Endometrial microvascular endothelial cells (primary cell): Measurements from ENCODE around the gene VSTM2B. TPM values are rescaled to one million over a fixed set of nuclear protein-coding genes. Genes with fewer than 3 reads are reported as not detected.

ENCODE experiments used
- in situ Hi-C: cut with HindIII; loops from 2 replicates; pipeline ENCODE4 v1.10.0; 2017; ENCODE audit warnings: low sequenced_read_pairs, low pct_unique_long_range_greater_than_20kb; ENCODE audit errors: inconsistent ontology term
- total RNA-seq: library from RNA; depleted of rRNA; stranded (reverse); fragments of >200 nt; gene quantifications from one replicate; pipeline ENCODE4 v1.2.3, GENCODE V29; 2015; ENCODE audit errors: inconsistent ontology term

VSTM2B gene
- total RNA-seq, 1 donor from 2014 or later, result not detected

- in situ Hi-C loops, result loop anchor here (10.0 kb wide), 1 partner anchor 109 kb away; the partner anchor contains the start of gene C19orf12
These were observed 80.0 kb downstream of the VSTM2B start, which contains the start of gene POP4 for GRCh38 chr19:29605653-29606419. Gene POP4 (plus strand): TSS chr19:29606283. CDS start chr19:29606319, 36 bp downstream.

GRCh38 chr19:29606420-29606747 lies 80.6 kb downstream of the VSTM2B start:
- in situ Hi-C loops, result loop anchor here (10.0 kb wide), 1 partner anchor 108 kb away; the partner anchor contains the start of gene C19orf12

- in situ Hi-C loops, result loop anchor here (10.0 kb wide), 1 partner anchor 105 kb away; the partner anchor contains the start of gene C19orf12
These were observed 83.8 kb downstream of the VSTM2B start for GRCh38 chr19:29609636-29610035.

GRCh38 chr19:29610213-29610573 lies 84.4 kb downstream of the VSTM2B start:
- in situ Hi-C loops, result no loop called here

GRCh38 chr19:29610574-29611271 lies 84.9 kb downstream of the VSTM2B start:
- in situ Hi-C loops, result no loop called here

GRCh38 chr19:29612121-29612520 lies 86.3 kb downstream of the VSTM2B start:
- in situ Hi-C loops, result no loop called here

GRCh38 chr19:29612801-29613595 lies 87.2 kb downstream of the VSTM2B start:
- in situ Hi-C loops, result no loop called here

GRCh38 chr19:29614046-29614445 lies 88.3 kb downstream of the VSTM2B start:
- in situ Hi-C loops, result no loop called here

Other genes with a start within 250 kb of the VSTM2B start
- gene POP4, start 80.3 kb downstream of the VSTM2B start, total RNA-seq, result 56.7 TPM
- 7.8 TPM for gene PLEKHF1, start 139.5 kb downstream of the VSTM2B start, total RNA-seq
- 30.4 TPM for gene C19orf12, start 189.3 kb downstream of the VSTM2B start, total RNA-seq